IMR-90 (cell line): ENCODE data around the gene ITIH2. TPM values are rescaled to one million over a fixed set of nuclear protein-coding genes. Genes with fewer than 3 reads are reported as not detected.

Source experiments
- ATAC-seq: fragments of 200-7000 bp; cut with Tn5 transposase; 2 replicates; pipeline ENCODE4 v1.9.1; 2020; ENCODE audit warnings: low read depth, mild to moderate bottlenecking, moderate library complexity
- BruUV-seq: library from RNA; stranded (reverse); fragments of 400-500 nt; replicated peaks from 2 replicates; lab custom pipeline; 2021; lab: Mats Ljungman, UMichigan
- CTCF ChIA-PET: fragments of 300-600 bp; formaldehyde crosslinking; extraction: SDS; loops from one replicate; lab custom pipeline; 2021; ENCODE audit warnings: antibody characterized with exemption; lab: Yijun Ruan, JAX
- POLR2A ChIA-PET: fragments of 300-600 bp; sonication (Branson Sonifier 250); formaldehyde crosslinking; loops from one replicate; lab custom pipeline; 2022; ENCODE audit warnings: antibody characterized with exemption; ENCODE audit not compliant: unreplicated experiment; lab: Charles Lee
- DNase-seq: peaks from one replicate; pipeline ENCODE4 v3.0.0; 2013
- H2AFZ ChIP-seq: replicated peaks from 2 replicates; pipeline ENCODE3; 2013; ENCODE audit warnings: low read length, mild to moderate bottlenecking; ENCODE audit not compliant: poor library complexity
- H2AK5ac ChIP-seq: 2 replicates; pipeline ENCODE4 v1.6.1; 2013; ENCODE audit warnings: low read depth, low read length, inconsistent platforms
- H2AK9ac ChIP-seq: replicated peaks from 2 replicates; pipeline ENCODE3; 2013; ENCODE audit warnings: mild to moderate bottlenecking, low read depth, low read length, moderate library complexity; ENCODE audit not compliant: poor library complexity
- H2BK120ac ChIP-seq: 2 replicates; pipeline ENCODE4 v1.6.1; 2013; ENCODE audit warnings: low read depth, low read length, inconsistent platforms
- H2BK15ac ChIP-seq: 3 replicates; pipeline ENCODE4 v1.6.1; 2013; ENCODE audit warnings: low read depth, low read length, inconsistent platforms
- H2BK20ac ChIP-seq: 2 replicates; pipeline ENCODE4 v1.6.1; 2013; ENCODE audit warnings: low read depth, mild to moderate bottlenecking, inconsistent platforms, low read length, moderate library complexity
- H2BK5ac ChIP-seq: 2 replicates; pipeline ENCODE4 v1.6.1; 2013; ENCODE audit warnings: mild to moderate bottlenecking, low read depth, low read length, inconsistent platforms; ENCODE audit not compliant: poor library complexity, severe bottlenecking
- H3K14ac ChIP-seq: replicated peaks from 2 replicates; pipeline ENCODE4 v1.6.1; 2013; ENCODE audit warnings: low read depth, low read length, inconsistent platforms
- H3K18ac ChIP-seq: 2 replicates; pipeline ENCODE4 v1.6.1; 2013; ENCODE audit warnings: low read depth, low read length, control low read depth
- H3K23ac ChIP-seq: 2 replicates; pipeline ENCODE4 v1.6.1; 2013; ENCODE audit warnings: low read depth, low read length, inconsistent platforms
- H3K27ac ChIP-seq: 2 replicates; pipeline ENCODE4 v1.5.1; 2013; ENCODE audit warnings: mild to moderate bottlenecking, control low read depth, low read length; ENCODE audit not compliant: insufficient read depth
- H3K27me3 ChIP-seq: 2 replicates; pipeline ENCODE4 v1.6.1; 2013; ENCODE audit warnings: low read length; ENCODE audit not compliant: control insufficient read depth, insufficient read depth
- H3K36me3 ChIP-seq: 2 replicates; pipeline ENCODE4 v1.6.1; 2013; ENCODE audit warnings: low read length, mixed read lengths; ENCODE audit not compliant: control insufficient read depth, insufficient read depth
- H3K4ac ChIP-seq: 2 replicates; pipeline ENCODE4 v1.6.1; 2013; ENCODE audit warnings: low read depth, low read length, inconsistent platforms
- H3K4me1 ChIP-seq: 2 replicates; pipeline ENCODE4 v1.6.1; 2013; ENCODE audit warnings: low read length, mixed read lengths; ENCODE audit not compliant: control insufficient read depth, insufficient read depth
- H3K4me2 ChIP-seq: 2 replicates; pipeline ENCODE4 v1.6.1; 2013; ENCODE audit warnings: low read depth, mild to moderate bottlenecking, control low read depth, low read length, moderate library complexity
- H3K4me3 ChIP-seq: 2 replicates; pipeline ENCODE4 v1.5.1; 2013; ENCODE audit warnings: low read depth, mild to moderate bottlenecking, control low read depth, low read length, moderate library complexity; ENCODE audit not compliant: insufficient read depth
- H3K56ac ChIP-seq: 2 replicates; pipeline ENCODE4 v1.6.1; 2013; ENCODE audit warnings: low read length, inconsistent platforms; ENCODE audit not compliant: insufficient read depth; ENCODE audit errors: extremely low read depth
- H3K79me1 ChIP-seq, 2 experiments: 2 replicates each; pipeline ENCODE4 v1.6.1; 2013; ENCODE audit warnings: low read length in 2 of 2, inconsistent platforms in 1 of 2, low read depth in 1 of 2
- H3K9ac ChIP-seq: 2 replicates; pipeline ENCODE4 v1.6.1; 2013; ENCODE audit warnings: low read depth, low read length, control low read depth
- H3K9me1 ChIP-seq: 2 replicates; pipeline ENCODE4 v1.6.1; 2013; ENCODE audit warnings: low read length, inconsistent platforms; ENCODE audit not compliant: insufficient read depth
- H3K9me3 ChIP-seq: 2 replicates; pipeline ENCODE4 v1.6.1; 2013; ENCODE audit warnings: low read length; ENCODE audit not compliant: control insufficient read depth, insufficient read depth
- H4K20me1 ChIP-seq: 2 replicates; pipeline ENCODE4 v1.6.1; 2013; ENCODE audit warnings: low read length, inconsistent platforms; ENCODE audit not compliant: insufficient read depth
- H4K5ac ChIP-seq: 2 replicates; pipeline ENCODE4 v1.6.1; 2013; ENCODE audit warnings: mild to moderate bottlenecking, low read depth, low read length, control low read depth
- H4K8ac ChIP-seq, 2 experiments: 2 replicates each; pipeline ENCODE4 v1.6.1; 2013; ENCODE audit warnings: low read depth in 2 of 2, low read length in 2 of 2, control low read depth in 1 of 2, inconsistent platforms in 1 of 2
- H4K91ac ChIP-seq: 2 replicates; pipeline ENCODE4 v1.6.1; 2013; ENCODE audit warnings: low read depth, low read length, inconsistent platforms; ENCODE audit not compliant: insufficient read depth
- CEBPB ChIP-seq: IDR thresholded peaks from 2 replicates; pipeline ENCODE4 v1.6.1; 2012; ENCODE audit warnings: low read depth, low read length, improper control_type of control experiment
- CTCF ChIP-seq: conservative IDR thresholded peaks from 2 replicates; pipeline ENCODE4 v1.5.1; 2012; ENCODE audit warnings: mild to moderate bottlenecking, low read depth, low read length, improper control_type of control experiment
- ELK1 ChIP-seq: fragments of 150-350 bp; IDR thresholded peaks from 2 replicates; pipeline ENCODE4 v1.6.1; 2016; ENCODE audit warnings: low read depth, mild to moderate bottlenecking, low read length, moderate library complexity, borderline replicate concordance
- FOS ChIP-seq: fragments of 150-350 bp; IDR thresholded peaks from 2 replicates; pipeline ENCODE4 v1.6.1; 2016; ENCODE audit warnings: low read depth, low read length
- MXI1 ChIP-seq: IDR thresholded peaks from 2 replicates; pipeline ENCODE4 v1.6.1; 2012; ENCODE audit warnings: low read depth, mild to moderate bottlenecking, low read length, moderate library complexity, borderline replicate concordance
- RAD21 ChIP-seq: IDR thresholded peaks from 2 replicates; pipeline ENCODE4 v1.6.1; 2012; ENCODE audit warnings: low read length, improper control_type of control experiment
- RFX5 ChIP-seq: IDR thresholded peaks from 2 replicates; pipeline ENCODE4 v1.8.0; 2012; ENCODE audit warnings: low read depth, mild to moderate bottlenecking, low read length, moderate library complexity
- SMC3 ChIP-seq: fragments of 150-350 bp; IDR thresholded peaks from 2 replicates; pipeline ENCODE4 v1.6.1; 2016; ENCODE audit warnings: low read depth, mild to moderate bottlenecking, antibody characterized with exemption, low read length, moderate library complexity
- WGBS, 2 experiments: methylation state at CpG; one replicate each; pipeline versions ENCODE4 v1.1.5 to v1.1.7; 2013; ENCODE audit warnings: missing lambda C conversion rate in 2 of 2; ENCODE audit not compliant: insufficient read length in 1 of 2; ENCODE audit errors: extremely low coverage in 2 of 2; 5-methylcytosine and 5-hydroxymethylcytosine counted together
- dilution Hi-C: fragments of 300-500 bp; cut with HindIII; formaldehyde crosslinking; loops from one replicate; pipeline ENCODE4 v1.14.3; 2018; ENCODE audit warnings: low sequenced_read_pairs; ENCODE audit not compliant: unreplicated experiment
- in situ Hi-C: fragments of 300-500 bp; cut with MboI; formaldehyde crosslinking; loops from 3 replicates; pipeline ENCODE4 v1.14.3; 2019; ENCODE audit warnings: low sequenced_read_pairs, inconsistent platforms, mixed read lengths
- intact Hi-C: fragments of 100-400 bp; cut with micrococcal nuclease; formaldehyde crosslinking; loops from 2 replicates; pipeline ENCODE4 v1.10.0; 2022
- polyA plus RNA-seq, 3 experiments: library from polyadenylated mRNA; depleted of rRNA; stranded (reverse); fragments of >200 nt; gene quantifications; 2 replicates each; pipeline ENCODE4 v1.2.3, GENCODE V29; 2012; ENCODE audit warnings: low replicate concordance in 1 of 3
- total RNA-seq: library from RNA; depleted of rRNA; stranded (reverse); fragments of >200 nt; gene quantifications from 2 replicates; pipeline ENCODE4 v1.2.3, GENCODE V29; 2012

ITIH2 gene
- total and polyA plus RNA-seq, 2 of the 4 experiments (the other 2 are of a cell fraction): not detected

GRCh38 chr10:7718685-7719084, 15.6 kb downstream of the ITIH2 start:
- Histone ChIP-seq H4K8ac (no peak overlapping the region), H2AK9ac (no peak overlapping the region), H2BK20ac (no peak overlapping the region), H4K91ac (no peak overlapping the region), H3K56ac (no peak overlapping the region), H3K27ac (no peak overlapping the region), H3K4me1 (no peaks in the 10 kb centered on the region), H3K18ac (no peak overlapping the region), H3K9me1 (no peaks in the 10 kb centered on the region), H3K9ac (no peak overlapping the region), H2BK15ac (no peak overlapping the region), H3K4me3 (no peak overlapping the region), H2AFZ (no peak overlapping the region), H3K9me3 (0 out of 2 replicates have a peak, but pooled peaks cover 2% of the 10 kb centered on the region), H3K4ac (no peak overlapping the region), H4K20me1 (no peaks in the 10 kb centered on the region), H3K36me3 (no peaks in the 10 kb centered on the region), H3K27me3 (no peaks in the 10 kb centered on the region; the same call in 1 of the 2 replicates), H2BK5ac (no peak overlapping the region), H3K4me2 (no peak overlapping the region), H3K79me1 (no peaks in the 10 kb centered on the region), H3K14ac (no peak overlapping the region), H2BK120ac (no peak overlapping the region), H3K23ac (no peak overlapping the region), H4K5ac (no peak overlapping the region), H2AK5ac (no peak overlapping the region)
- POLR2A ChIA-PET: no interaction called here
- no CpG with 5 or more reads among the region's 4 CpGs for WGBS, 2 experiments
- TF ChIP-seq RFX5 (no peak), ELK1 (no peak), MXI1 (no peak), SMC3 (no peak), CTCF (no peak), CEBPB (no peak), FOS (no peak), RAD21 (no peak)
- ATAC-seq: no peak
- dilution Hi-C loops: no loop called here
- in situ Hi-C loops: no loop called here
- no peak for DNase-seq
- intact Hi-C loops: no loop called here
- no TSS peak for BruUV-seq
- CTCF ChIA-PET: interaction anchor here (0.5 kb wide), 1 partner anchor 257 kb away, joined by 4 read pairs; no protein-coding TSS in a partner anchor
